K562 (cell line): ENCODE data around the gene ZDHHC1. TPM values are rescaled to one million over a fixed set of nuclear protein-coding genes. Genes with fewer than 3 reads are reported as not detected.
A peak's percentile ranks its signal among the peaks of the same experiment; 100 is the strongest.

Experiments
- ARID2 ChIP-seq: fragments of 450-650 bp; IDR thresholded peaks from 2 replicates; pipeline ENCODE4 v1.6.1; 2017; ENCODE audit warnings: antibody characterized with exemption, mild to moderate bottlenecking
- CHD1 ChIP-seq: fragments of 200-600 bp; sonication (generic); IDR thresholded peaks from one replicate; pipeline ENCODE4 v1.6.1; 2012; ENCODE audit warnings: mild to moderate bottlenecking, moderate library complexity, low read length, inconsistent platforms
- CREB1 ChIP-seq, 2 experiments: sonication (generic) in 1 of 2; formaldehyde crosslinking in 1 of 2; IDR thresholded peaks; 2 replicates each; pipeline versions ENCODE4 v1.6.1 to v1.8.0; 2012 to 2022; ENCODE audit warnings: inconsistent platforms in 1 of 2, mild to moderate bottlenecking in 1 of 2, missing genetic modification reagents in 1 of 2, moderate library complexity in 1 of 2
- CTCF ChIP-seq, 3 experiments: IDR thresholded peaks in 2 of 3; conservative IDR thresholded peaks in 1 of 3; 2 replicates each; pipeline ENCODE4 v1.5.1; 2011 to 2012; ENCODE audit warnings: low read length in 3 of 3, mild to moderate bottlenecking in 3 of 3, control low read depth in 2 of 3, improper control_type of control experiment in 1 of 3, inconsistent platforms in 1 of 3, low read depth in 1 of 3, mixed read lengths in 1 of 3, moderate library complexity in 1 of 3; ENCODE audit not compliant: insufficient read depth in 2 of 3
- CTCFL ChIP-seq: IDR thresholded peaks from 2 replicates; pipeline ENCODE4 v1.6.1; 2011; ENCODE audit warnings: borderline replicate concordance, low read depth, mild to moderate bottlenecking, moderate library complexity, low read length; ENCODE audit not compliant: insufficient read depth, poor library complexity, severe bottlenecking
- EGR1 ChIP-seq: fragments of 450-650 bp; conservative IDR thresholded peaks from 2 replicates; pipeline ENCODE4 v1.6.1; 2017; ENCODE audit warnings: mild to moderate bottlenecking
- ESRRA ChIP-seq: fragments of 450-650 bp; IDR thresholded peaks from 2 replicates; pipeline ENCODE4 v1.6.1; 2014; ENCODE audit warnings: low read depth, mild to moderate bottlenecking, moderate library complexity, borderline replicate concordance
- GABPB1 ChIP-seq: sonication (generic); formaldehyde crosslinking; IDR thresholded peaks from 2 replicates; pipeline ENCODE4 v1.8.0; 2022; ENCODE audit warnings: mild to moderate bottlenecking, missing genetic modification reagents
- LEF1 ChIP-seq: fragments of 450-650 bp; IDR thresholded peaks from 2 replicates; pipeline ENCODE4 v1.6.1; 2016; ENCODE audit warnings: mild to moderate bottlenecking
- MTA3 ChIP-seq: fragments of 450-650 bp; formaldehyde crosslinking; IDR thresholded peaks from 2 replicates; pipeline ENCODE4 v1.6.1; 2017; ENCODE audit warnings: mild to moderate bottlenecking, borderline replicate concordance
- PTTG1 ChIP-seq: fragments of 450-650 bp; IDR thresholded peaks from 2 replicates; pipeline ENCODE4 v1.6.1; 2016; ENCODE audit warnings: low read depth, mild to moderate bottlenecking, missing genetic modification characterization, missing compliant biosample characterization
- TFAP4 ChIP-seq: sonication (generic); formaldehyde crosslinking; IDR thresholded peaks from 2 replicates; pipeline ENCODE4 v1.8.0; 2022; ENCODE audit warnings: missing genetic modification reagents, mild to moderate bottlenecking, moderate library complexity, borderline replicate concordance
- ZBTB7A ChIP-seq: IDR thresholded peaks from 2 replicates; pipeline ENCODE4 v1.6.1; 2011; ENCODE audit warnings: low read depth, mild to moderate bottlenecking, low read length, moderate library complexity, borderline replicate concordance; ENCODE audit not compliant: control insufficient read depth
- ZC3H4 ChIP-seq: sonication (generic); formaldehyde crosslinking; IDR thresholded peaks from 2 replicates; pipeline ENCODE4 v1.9.0; 2021; ENCODE audit warnings: missing genetic modification reagents, borderline replicate concordance
- ZNF507 ChIP-seq: conservative IDR thresholded peaks from 2 replicates; pipeline ENCODE4 v1.6.1; 2017; ENCODE audit warnings: missing genetic modification characterization, missing compliant biosample characterization
- polyA plus RNA-seq, 8 experiments: library from polyadenylated mRNA; depleted of rRNA in 4 of 8; stranded (reverse) in 5 of 8; unstranded in 3 of 8; fragments of >200 nt; fragmentation: Nextera tagmentation in 2 of 8; fragmentation: Illumina TruSeq in 1 of 8; extraction: Ambion mirVana in 2 of 8; extraction: Trizol in 1 of 8; gene quantifications; 2 replicates each; pipeline versions ENCODE4 v1.2.1 to v1.2.3, GENCODE V29; 2011 to 2014; ENCODE audit warnings: inconsistent platforms in 1 of 8, missing spikeins in 1 of 8
- total RNA-seq, 7 experiments: library from RNA; depleted of rRNA in 6 of 7; stranded (reverse); fragments of >200 nt in 6 of 7; fragmentation: Illumina TruSeq in 2 of 7; extraction: Trizol in 2 of 7; gene quantifications; 2 replicates each; pipeline versions ENCODE4 v1.2.1 to v1.2.3, GENCODE V29; 2011 to 2021; ENCODE audit warnings: low replicate concordance in 1 of 7

ZDHHC1 gene
- total and polyA plus RNA-seq, 9 of the 15 experiments (the other 6 are each of a cell fraction or from before 2014, with no cell fraction given), result 0.06 to 0.77 (median 0.25) TPM; not detected in 4

- TF ChIP-seq CTCFL, result peak; percentile 33
- TF ChIP-seq EGR1, result peak; percentile 25; the same call in 1 of the 2 replicates
- TF ChIP-seq CTCF (IDR thresholded peaks at IDR 0.05 in 2 of 3, conservative IDR thresholded peaks at IDR 0.05 in 1 of 3; ENCODE audit: insufficient read depth in 2 of 3, low read depth in 1 of 3, low read length in 3 of 3), result peak; percentile 84 to 94 (median 89)
- peak; percentile 56; the same call in 1 of the 2 replicates for TF ChIP-seq GABPB1 (CRISPR knock-in tag)
- no peak for TF ChIP-seq LEF1
- TF ChIP-seq PTTG1 (tag), result no peak
- no peak for TF ChIP-seq CHD1
- TF ChIP-seq ZBTB7A, result peak; percentile 84
- 0 out of 2 replicates have a peak, but pooled peaks have one; percentile 14 for TF ChIP-seq ESRRA
- peak; percentile 58; the same call in 1 of the 2 replicates for TF ChIP-seq ARID2
- TF ChIP-seq ZNF507 (tag), result no peak
- TF ChIP-seq TFAP4 (CRISPR knock-in tag), result peak; percentile 64; the same call in 1 of the 2 replicates
- TF ChIP-seq ZC3H4 (CRISPR knock-in tag), result no peak
- TF ChIP-seq MTA3, result 0 out of 2 replicates have a peak, but pooled peaks have one; percentile 36
- TF ChIP-seq CREB1 (IDR thresholded peaks at IDR 0.05), result no peak
- TF ChIP-seq CREB1 (CRISPR knock-in tag; IDR thresholded peaks at IDR 0.05), result 0 out of 2 replicates have a peak, but pooled peaks have one; percentile 20
These were observed 17.0 kb downstream of the ZDHHC1 start (continued) for GRCh38 chr16:67399218-67399733.
